ENCODE measurements around the gene PSMD6.

DNA sequence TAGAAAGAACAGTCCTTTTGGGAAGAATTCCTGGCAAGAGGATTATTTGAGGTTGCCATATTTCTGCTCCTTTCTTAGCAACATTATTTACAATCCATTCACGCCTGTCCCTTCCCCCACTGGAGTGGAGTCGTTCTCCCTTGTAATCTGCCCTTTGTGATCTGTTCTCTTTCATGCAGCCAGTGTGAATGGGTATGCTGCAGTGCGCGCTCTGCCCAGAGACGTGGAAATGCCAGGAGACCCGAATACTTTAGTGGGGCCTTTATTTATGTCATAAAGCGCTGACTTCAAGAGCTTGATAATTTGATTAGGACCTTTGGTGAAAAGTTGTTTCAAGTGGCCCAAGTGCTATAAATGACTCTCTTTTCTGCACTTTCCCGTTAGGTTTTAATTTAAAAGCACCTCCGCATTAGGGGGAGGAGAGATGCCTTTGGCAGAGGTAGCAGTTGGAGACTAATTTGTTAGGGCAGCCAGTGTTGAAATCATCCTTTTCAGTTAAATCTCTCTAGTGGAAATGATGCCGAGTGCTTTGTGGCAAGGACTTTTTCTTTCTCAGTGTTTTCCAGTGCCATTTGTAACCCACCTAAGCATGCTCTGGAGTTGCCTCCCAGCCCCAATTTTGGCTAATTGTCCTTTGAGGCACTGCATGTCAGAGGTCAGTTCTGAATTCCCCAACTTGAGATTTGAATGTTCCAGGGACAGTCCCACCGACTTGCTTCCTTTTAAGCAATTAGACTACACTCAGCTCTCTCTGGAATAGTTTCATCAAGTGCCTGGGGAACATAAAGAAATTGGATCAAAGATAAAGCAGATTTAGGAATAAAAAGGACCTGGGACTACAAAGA, 52.4 kb downstream of the PSMD6 start:
- TF ChIP-seq CTCF (IDR thresholded peaks at IDR 0.05) (no peak), POLR2A (IDR thresholded peaks at IDR 0.05) (no peak), EP300 (IDR thresholded peaks at IDR 0.05; ENCODE audit: low read depth) (no peak), POLR2AphosphoS5 (IDR thresholded peaks at IDR 0.05) (peak in 1 of 3 donors; percentile 39)
